A204.1 (cell line): ENCODE results near the gene ZDHHC20.

ENCODE experiments used
- FAIRE-seq: peaks from 2 replicates; lab custom pipeline; 2012; peaks lifted over from hg19 to GRCh38; lab: Jason Lieb, UNC

ZDHHC20 gene

GRCh38 chr13:21361123-21361522, 98.0 kb downstream of the ZDHHC20 start:
- no peak for FAIRE-seq

GRCh38 chr13:21360463-21360862, 98.6 kb downstream of the ZDHHC20 start:
- FAIRE-seq: no peak

DNA sequence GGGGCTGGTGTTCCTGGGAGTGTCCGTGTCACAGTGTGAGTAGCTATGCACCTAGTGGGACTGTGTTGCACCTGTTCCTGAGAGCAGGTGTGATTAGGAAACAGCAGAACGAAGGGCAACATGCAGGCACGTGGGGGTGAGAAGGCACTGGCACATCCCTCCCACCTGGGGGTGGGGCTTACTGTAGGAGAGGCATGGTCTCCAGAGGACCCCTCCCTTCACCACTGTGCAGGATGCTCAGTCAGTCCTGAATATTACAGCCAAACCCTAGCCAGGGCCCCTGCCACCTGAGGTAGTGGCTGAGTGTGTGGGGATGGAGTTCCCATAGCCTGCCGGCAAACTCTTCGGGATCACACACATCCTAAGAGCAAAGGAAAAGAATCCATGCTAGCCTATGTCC, 99.2 kb downstream of the ZDHHC20 start:
- no peak for FAIRE-seq

GRCh38 chr13:21355304-21355703, 103.8 kb downstream of the ZDHHC20 start:
- FAIRE-seq: no peak

- FAIRE-seq: no peak
Measured at GRCh38 chr13:21354721-21355120, 104.4 kb downstream of the ZDHHC20 start.

DNA sequence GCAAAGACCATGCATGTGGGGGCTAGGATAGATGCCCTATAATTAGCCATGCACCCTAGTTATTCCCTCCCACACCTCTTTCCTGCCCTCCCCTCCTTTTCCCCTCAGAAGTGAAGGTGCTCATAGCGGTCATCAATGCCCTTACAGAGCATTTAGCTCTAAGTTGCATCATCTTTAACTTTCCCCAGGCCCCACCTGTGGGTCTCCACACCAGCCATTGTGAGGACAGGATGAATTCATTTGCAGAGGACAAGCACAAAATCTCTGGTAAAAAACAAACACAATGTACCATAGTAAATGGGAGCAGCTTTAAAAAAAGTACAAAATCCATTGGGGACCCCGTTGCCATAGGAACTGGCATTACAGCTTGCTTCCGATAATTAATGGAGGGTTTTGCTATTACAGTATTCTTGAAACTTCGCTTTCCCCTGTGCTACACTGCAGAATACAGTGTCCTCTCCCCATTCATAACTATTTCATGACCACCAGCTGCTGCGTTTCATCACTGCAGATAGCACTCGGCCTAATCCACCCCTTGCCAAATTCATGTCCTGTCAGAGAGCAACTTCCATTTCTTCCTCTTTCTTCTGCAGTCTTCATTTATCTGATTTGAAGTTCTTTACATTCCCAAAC, 110.5 kb downstream of the ZDHHC20 start:
- no peak for FAIRE-seq

- FAIRE-seq: no peak
Measured at GRCh38 chr13:21347753-21348318, 111.3 kb downstream of the ZDHHC20 start.

GRCh38 chr13:21344662-21345176, 114.4 kb downstream of the ZDHHC20 start:
- no peak for FAIRE-seq

- no peak for FAIRE-seq
Measured at GRCh38 chr13:21343659-21344058, 115.4 kb downstream of the ZDHHC20 start.

- FAIRE-seq: no peak
Measured at GRCh38 chr13:21342699-21343442, 116.2 kb downstream of the ZDHHC20 start.

GRCh38 chr13:21341637-21342422, 117.3 kb downstream of the ZDHHC20 start:
- FAIRE-seq: no peak

- FAIRE-seq: no peak
Measured at GRCh38 chr13:21338639-21339278, 120.3 kb downstream of the ZDHHC20 start.

DNA sequence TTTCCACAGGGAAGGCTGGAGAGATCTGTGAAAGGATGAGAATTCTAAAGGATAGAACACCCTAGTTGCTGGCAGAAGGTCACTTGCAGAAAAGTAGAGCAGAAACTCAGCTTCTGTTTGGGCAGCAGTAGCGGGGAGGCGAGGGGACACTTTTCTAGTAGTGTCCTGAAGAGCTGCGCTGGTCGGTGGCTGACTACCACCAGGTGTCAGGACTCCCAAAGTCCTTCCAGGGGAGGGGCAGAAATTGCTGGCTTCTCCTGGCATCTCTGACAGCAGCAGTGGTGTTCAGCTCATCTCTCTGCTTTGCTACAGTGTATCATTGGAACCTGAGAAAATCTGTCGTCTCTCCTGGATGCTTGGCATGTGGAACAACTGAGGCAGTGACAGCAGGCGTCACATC, 120.9 kb downstream of the ZDHHC20 start:
- no peak for FAIRE-seq

- no peak for FAIRE-seq
Measured at GRCh38 chr13:21336609-21337349, 122.3 kb downstream of the ZDHHC20 start.

DNA sequence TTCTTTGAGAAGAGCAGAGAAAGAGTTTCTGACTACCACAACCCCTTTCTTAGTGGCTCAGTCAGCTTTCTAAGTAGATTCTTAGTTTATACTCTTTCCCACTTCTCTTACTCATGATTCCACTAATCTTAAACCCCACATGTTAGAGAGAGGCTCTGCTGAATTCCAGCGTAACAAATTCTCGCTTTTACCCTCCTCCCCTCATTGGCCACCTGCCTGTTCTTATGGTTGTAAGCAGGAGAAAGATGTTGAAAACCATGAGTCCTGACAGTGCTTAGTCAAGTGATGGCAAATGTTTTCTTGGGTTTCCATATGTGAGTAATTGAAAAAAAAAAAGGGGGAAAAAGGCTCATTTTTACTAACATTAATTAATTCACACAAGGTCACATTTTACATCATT, 125.9 kb downstream of the ZDHHC20 start:
- no peak for FAIRE-seq

- no peak for FAIRE-seq
Measured at GRCh38 chr13:21330126-21330861, 128.8 kb downstream of the ZDHHC20 start.

DNA sequence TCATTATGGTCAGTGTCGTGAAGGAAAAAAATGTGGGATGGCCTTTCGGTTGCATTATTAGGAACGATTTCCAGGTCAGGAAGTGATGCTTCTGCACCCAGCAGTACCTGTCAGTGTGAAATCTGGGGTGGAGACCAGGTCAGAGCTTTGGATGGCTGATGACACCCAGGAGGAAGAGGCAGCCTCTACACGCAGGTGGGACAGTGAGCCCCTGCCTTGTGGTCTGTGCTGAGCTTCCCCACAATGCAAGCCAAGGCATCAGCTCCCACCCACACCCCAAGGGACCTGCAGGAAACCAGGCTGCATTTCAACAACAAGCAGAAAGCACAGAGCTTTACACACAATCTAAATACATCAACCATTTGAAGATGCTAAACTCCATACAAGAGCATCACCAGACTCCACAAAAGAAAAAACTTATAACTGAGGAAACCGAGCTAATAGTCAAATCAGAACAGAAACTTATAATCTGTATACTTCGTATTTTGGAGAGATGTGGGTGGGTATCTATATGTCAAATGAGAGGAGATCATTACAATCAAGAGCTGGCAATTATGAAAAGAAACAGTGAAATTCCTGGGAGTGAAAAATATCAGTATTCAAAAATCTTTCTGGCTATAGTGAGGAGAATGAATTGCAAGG, 130.1 kb downstream of the ZDHHC20 start:
- no peak for FAIRE-seq

- no peak for FAIRE-seq
Measured at GRCh38 chr13:21328201-21328600, 130.9 kb downstream of the ZDHHC20 start.

- FAIRE-seq: no peak
Measured at GRCh38 chr13:21326155-21327031, 132.7 kb downstream of the ZDHHC20 start.
